K562 (cell line): ENCODE measurements around the gene DTX3. TPM values are rescaled to one million over a fixed set of nuclear protein-coding genes. Genes with fewer than 3 reads are reported as not detected.
A peak's percentile ranks its signal among the peaks of the same experiment; 100 is the strongest.
"Not testable (repeated sequence)": the region's sequence is repeated elsewhere in the genome, so short reads cannot be mapped to it uniquely, and the experiment has no call there.

Experiments
- ATAC-seq: fragments of 200-7000 bp; cut with Tn5 transposase; 3 replicates; pipeline ENCODE4 v1.9.1; 2020; ENCODE audit warnings: moderate library complexity
- BruUV-seq: library from RNA; stranded (reverse); fragments of 400-500 nt; replicated peaks from 2 replicates; lab custom pipeline; 2021; lab: Mats Ljungman, UMichigan
- CTCF ChIA-PET: fragments of 300-600 bp; formaldehyde crosslinking; extraction: SDS; loops from one replicate; lab custom pipeline; 2021; ENCODE audit warnings: low intra/inter-chr PET ratio; lab: Yijun Ruan, JAX
- POLR2A ChIA-PET: fragments of 300-600, 350-650 bp; sonication (Branson Sonifier 250); formaldehyde crosslinking; extraction: SDS; loops from one replicate; lab custom pipeline; 2021; ENCODE audit warnings: antibody characterized with exemption, inconsistent platforms; lab: Yijun Ruan, JAX
- DNase-seq, 4 experiments: peaks; one replicate each; pipeline versions ENCODE4 v3.0.0 to v3.0.0-alpha.2; 2011 to 2018; ENCODE audit warnings: low spot score in 3 of 4, mixed read lengths in 3 of 4; ENCODE audit errors: extremely low read depth in 1 of 4
- FAIRE-seq: peaks from 2 replicates; lab custom pipeline; 2011; peaks lifted over from hg19 to GRCh38; lab: Jason Lieb, UNC
- H2AFZ ChIP-seq: 2 replicates; pipeline ENCODE4 v1.6.0; 2011; ENCODE audit warnings: low read depth, low read length, control low read depth, inconsistent platforms
- H3K27ac ChIP-seq: fragments of 200-600 bp; 3 replicates; pipeline ENCODE4 v1.8.0; 2011; ENCODE audit warnings: low read depth, mild to moderate bottlenecking, control low read depth, inconsistent platforms, low read length, moderate library complexity, mixed read lengths; ENCODE audit errors: extremely low read depth
- H3K27me3 ChIP-seq, 2 experiments: fragments of 300-600 bp in 1 of 2; 2 replicates in 1 of 2; 3 replicates in 1 of 2; pipeline versions ENCODE4 v1.6.0 to v1.8.0; 2011; ENCODE audit warnings: inconsistent platforms in 2 of 2, low read length in 2 of 2, mild to moderate bottlenecking in 1 of 2, mixed read lengths in 1 of 2, moderate library complexity in 1 of 2; ENCODE audit not compliant: control insufficient read depth in 2 of 2, insufficient read depth in 2 of 2
- H3K36me3 ChIP-seq: fragments of 300-600 bp; 3 replicates; pipeline ENCODE4 v1.8.0; 2011; ENCODE audit warnings: mild to moderate bottlenecking, low read length, inconsistent platforms; ENCODE audit not compliant: control insufficient read depth, insufficient read depth
- H3K4me1 ChIP-seq, 2 experiments: fragments of 200-600 bp in 1 of 2; replicated peaks in 1 of 2; 2 replicates in 1 of 2; 3 replicates in 1 of 2; pipeline versions ENCODE4 v1.5.1 to v1.8.0; 2011; ENCODE audit warnings: inconsistent platforms in 2 of 2, low read length in 2 of 2, mild to moderate bottlenecking in 1 of 2, mixed read lengths in 1 of 2, moderate library complexity in 1 of 2; ENCODE audit not compliant: control insufficient read depth in 2 of 2, insufficient read depth in 2 of 2
- H3K4me2 ChIP-seq: 2 replicates; pipeline ENCODE4 v1.6.1; 2011; ENCODE audit warnings: low read length, control low read depth, inconsistent platforms, mixed read lengths; ENCODE audit not compliant: insufficient read depth
- H3K4me3 ChIP-seq: fragments of 200-600 bp; sonication (generic), shearing (Covaris generic); 2 replicates; pipeline ENCODE4 v1.5.1; 2016; ENCODE audit warnings: control low read depth, inconsistent platforms
- H3K79me2 ChIP-seq: fragments of 200-600 bp; 3 replicates; pipeline ENCODE4 v1.8.0; 2011; ENCODE audit warnings: low read length, inconsistent platforms; ENCODE audit not compliant: control insufficient read depth, insufficient read depth
- H3K9ac ChIP-seq, 2 experiments: 2 replicates each; pipeline versions ENCODE4 v1.6.0 to v1.6.1; 2011; ENCODE audit warnings: low read depth in 2 of 2, low read length in 2 of 2, control low read depth in 1 of 2, inconsistent platforms in 1 of 2, mild to moderate bottlenecking in 1 of 2, mixed read lengths in 1 of 2; ENCODE audit not compliant: insufficient read depth in 1 of 2
- H3K9me1 ChIP-seq: one replicate; pipeline ENCODE4 v1.6.0; 2011; ENCODE audit warnings: inconsistent platforms, mild to moderate bottlenecking, low read length, moderate library complexity; ENCODE audit not compliant: control insufficient read depth, insufficient read depth
- H3K9me3 ChIP-seq: replicated peaks from 2 replicates; pipeline ENCODE4 v1.5.1; 2011; ENCODE audit warnings: low read depth, low read length, inconsistent platforms; ENCODE audit not compliant: control insufficient read depth, insufficient read depth
- H4K20me1 ChIP-seq: replicated peaks from 2 replicates; pipeline ENCODE4 v1.6.1; 2011; ENCODE audit warnings: low read length, inconsistent platforms, mixed read lengths; ENCODE audit not compliant: control insufficient read depth, insufficient read depth
- ELF2 ChIP-seq: fragments of 250-450 bp; sonication (Bioruptor Pico); IDR thresholded peaks from 2 replicates; pipeline ENCODE4 v1.5.0; 2021; ENCODE audit warnings: mild to moderate bottlenecking
- HNRNPL ChIP-seq: fragments of 200-400 bp; formaldehyde crosslinking; IDR thresholded peaks from 2 replicates; pipeline ENCODE4 v1.6.1; 2017; ENCODE audit warnings: low read depth, mild to moderate bottlenecking, low read length
- NFYB ChIP-seq: IDR thresholded peaks from 2 replicates; pipeline ENCODE4 v1.6.1; 2011; ENCODE audit warnings: mild to moderate bottlenecking, moderate library complexity; ENCODE audit not compliant: insufficient read length; ENCODE audit errors: extremely low read depth
- ZNF316 ChIP-seq: fragments of 450-650 bp; IDR thresholded peaks from 2 replicates; pipeline ENCODE4 v1.6.1; 2016
- ZNF347 ChIP-seq: fragments of 450-650 bp; formaldehyde crosslinking; IDR thresholded peaks from 2 replicates; pipeline ENCODE4 v1.4.0; 2020; ENCODE audit warnings: low read depth, mild to moderate bottlenecking, moderate library complexity
- WGBS: fragments of 100-300 bp; shearing (Covaris generic); methylation state at CpG from one replicate; pipeline ENCODE4 v1.1.6; 2016; ENCODE audit warnings: low coverage, mixed read lengths; ENCODE audit not compliant: insufficient coverage; ENCODE audit errors: missing lambda C conversion rate; 5-methylcytosine and 5-hydroxymethylcytosine counted together
- in situ Hi-C: fragments of 300-500 bp; cut with MboI; formaldehyde crosslinking; loops from 4 replicates; pipeline ENCODE4 v1.15.0; 2018; ENCODE audit warnings: inconsistent platforms, mixed read lengths
- intact Hi-C: fragments of 100-400 bp; cut with micrococcal nuclease; formaldehyde crosslinking; loops from 2 replicates; pipeline ENCODE4 v1.14.2; 2022
- polyA plus RNA-seq, 8 experiments: library from polyadenylated mRNA; depleted of rRNA in 4 of 8; stranded (reverse) in 5 of 8; unstranded in 3 of 8; fragments of >200 nt; fragmentation: Nextera tagmentation in 2 of 8; fragmentation: Illumina TruSeq in 1 of 8; extraction: Ambion mirVana in 2 of 8; extraction: Trizol in 1 of 8; gene quantifications; 2 replicates each; pipeline versions ENCODE4 v1.2.1 to v1.2.3, GENCODE V29; 2011 to 2014; ENCODE audit warnings: inconsistent platforms in 1 of 8, missing spikeins in 1 of 8
- total RNA-seq, 7 experiments: library from RNA; depleted of rRNA in 6 of 7; stranded (reverse); fragments of >200 nt in 6 of 7; fragmentation: Illumina TruSeq in 2 of 7; extraction: Trizol in 2 of 7; gene quantifications; 2 replicates each; pipeline versions ENCODE4 v1.2.1 to v1.2.3, GENCODE V29; 2011 to 2021; ENCODE audit warnings: low replicate concordance in 1 of 7
- TF ChIP-seq, protein P1 (sequence below): fragments of 450-650 bp; formaldehyde crosslinking; IDR thresholded peaks from 2 replicates; pipeline ENCODE4 v1.4.0; 2020; ENCODE audit warnings: mild to moderate bottlenecking

Gene DTX3
- total and polyA plus RNA-seq, 9 of the 15 experiments (the other 6 are each of a cell fraction or from before 2014, with no cell fraction given): 0.03 to 0.09 (median 0.06) TPM; not detected in 6

DNA sequence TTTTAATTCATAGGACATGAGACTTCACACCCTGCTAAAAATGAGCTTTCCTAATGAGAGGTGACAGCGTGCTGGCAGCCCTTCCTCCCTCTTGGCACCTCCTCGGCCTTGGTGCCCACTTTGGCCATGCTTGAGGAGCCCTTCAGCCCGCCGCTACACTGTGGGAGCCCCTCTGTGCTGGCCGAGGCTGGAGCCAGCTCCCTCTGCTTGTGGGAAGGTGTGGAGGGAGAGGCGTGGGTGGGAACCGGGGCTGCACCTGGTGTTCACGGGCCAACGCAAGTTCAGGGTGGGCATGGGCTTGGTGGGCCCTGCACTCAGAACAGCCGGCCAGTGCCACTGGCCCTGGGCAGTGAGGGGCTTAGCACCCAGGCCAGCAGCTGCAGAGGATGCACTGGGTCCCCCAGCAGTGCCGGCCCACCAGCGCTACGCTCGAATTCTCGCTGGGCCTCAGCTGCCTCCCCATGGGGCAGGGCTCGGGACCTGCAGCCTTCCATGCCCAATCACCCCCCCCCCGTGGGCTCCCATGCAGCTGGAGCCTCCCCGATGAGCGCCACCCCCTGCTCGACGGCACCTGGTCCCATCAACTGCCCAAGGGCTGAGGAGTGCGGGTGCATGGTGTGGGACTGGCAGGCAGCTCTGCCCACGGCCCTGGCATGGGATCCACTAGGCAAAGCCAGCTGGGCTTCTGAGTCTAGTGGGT lies 51.1 kb downstream of the DTX3 start (continued):
- TF ChIP-seq, protein P1, sequence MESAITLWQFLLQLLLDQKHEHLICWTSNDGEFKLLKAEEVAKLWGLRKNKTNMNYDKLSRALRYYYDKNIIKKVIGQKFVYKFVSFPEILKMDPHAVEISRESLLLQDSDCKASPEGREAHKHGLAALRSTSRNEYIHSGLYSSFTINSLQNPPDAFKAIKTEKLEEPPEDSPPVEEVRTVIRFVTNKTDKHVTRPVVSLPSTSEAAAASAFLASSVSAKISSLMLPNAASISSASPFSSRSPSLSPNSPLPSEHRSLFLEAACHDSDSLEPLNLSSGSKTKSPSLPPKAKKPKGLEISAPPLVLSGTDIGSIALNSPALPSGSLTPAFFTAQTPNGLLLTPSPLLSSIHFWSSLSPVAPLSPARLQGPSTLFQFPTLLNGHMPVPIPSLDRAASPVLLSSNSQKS: no peak
- no peak for TF ChIP-seq ELF2 (CRISPR knock-in tag)
- TF ChIP-seq HNRNPL: no peak
- no peak for TF ChIP-seq ZNF347 (CRISPR knock-in tag)

GRCh38 chr12:57656408-57656807 lies 51.8 kb downstream of the DTX3 start:
- TF ChIP-seq ZNF316 (peak; percentile 29; the same call in 1 of the 2 replicates), NFYB (peak; percentile 68)
- intact Hi-C loops, H3K79me2 ChIP-seq, H3K9ac ChIP-seq, H3K4me3 ChIP-seq, FAIRE-seq, H3K9me1 ChIP-seq, ATAC-seq, H4K20me1 ChIP-seq, H3K9me3 ChIP-seq, BruUV-seq, H3K27me3 ChIP-seq, H3K27ac ChIP-seq, DNase-seq, H3K36me3 ChIP-seq, H2AFZ ChIP-seq, CTCF ChIA-PET, H3K4me1 ChIP-seq, in situ Hi-C loops, H3K4me2 ChIP-seq: not testable (repeated sequence)
- POLR2A ChIA-PET: interaction anchor here (0.6 to 1.0 kb wide), 4 partner anchors 18 to 136 kb away, joined by 3 to 4 read pairs (median 4); partner anchors contain the start of gene DDIT3
- 62% methylated on average over 4 of the region's 4 CpGs for WGBS
